NCI-H146 treated with DMSO at 0.1 percent for 48 hours (cell line): Measurements from ENCODE around the gene TPRX1.
A peak's percentile ranks its signal among the peaks of the same experiment; 100 is the strongest.
"Not testable (repeated sequence)": the region's sequence is repeated elsewhere in the genome, so short reads cannot be mapped to it uniquely, and the experiment has no call there.

Source experiments
- DNase-seq: peaks from one replicate; lab custom pipeline; 2025; ENCODE audit not compliant: unreplicated experiment; lab: John Stamatoyannopoulos, UW

Gene TPRX1

GRCh38 chr19:47802521-47803043 is 1.8 kb downstream of the TPRX1 start:
- no peak for DNase-seq

GRCh38 chr19:47801270-47801669 is 3.1 kb downstream of the TPRX1 start:
- no peak for DNase-seq

DNA sequence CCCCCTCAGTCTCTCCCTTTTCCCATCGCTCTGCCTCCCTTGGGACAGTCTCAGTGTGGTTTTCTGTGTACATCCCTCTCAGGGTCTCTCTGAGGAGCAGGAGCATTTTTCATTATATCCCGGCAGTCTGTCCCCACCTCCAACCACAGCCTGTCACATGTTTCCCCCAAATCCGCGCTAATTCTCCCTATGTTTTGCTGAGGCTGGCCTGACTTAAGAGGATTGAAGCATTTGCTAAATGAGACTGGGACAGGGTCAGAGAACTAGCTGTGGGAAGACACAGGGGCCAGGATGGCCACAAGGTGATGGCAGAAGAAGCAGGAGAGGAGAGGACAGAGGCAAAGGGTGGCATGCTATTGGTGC is 5.5 kb downstream of the TPRX1 start:
- no peak for DNase-seq

GRCh38 chr19:47797996-47798903 is 6.1 kb downstream of the TPRX1 start:
- no peak for DNase-seq

GRCh38 chr19:47796785-47797184 is 7.6 kb downstream of the TPRX1 start:
- DNase-seq = no peak

DNA sequence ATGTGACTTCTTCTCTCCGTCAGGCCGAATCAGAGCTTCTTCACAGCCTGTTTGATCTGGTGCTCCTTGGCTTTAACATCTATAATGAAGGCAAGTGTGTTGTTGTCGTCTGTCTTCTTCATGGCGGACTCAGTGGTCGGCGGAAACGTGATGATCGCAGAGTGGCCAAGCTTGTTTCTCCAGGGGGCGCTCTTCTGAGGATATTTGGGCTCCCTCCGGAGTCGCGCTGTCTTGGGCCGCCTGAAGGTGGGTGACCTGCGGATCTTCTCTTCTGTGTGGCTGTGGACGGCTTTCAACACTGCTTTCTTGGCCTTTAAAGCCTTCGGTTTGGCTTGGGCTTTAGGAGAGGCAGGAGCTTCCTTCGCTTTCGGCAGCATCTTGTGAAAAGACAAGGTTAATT is 9.8 kb downstream of the TPRX1 start:
- DNase-seq = no peak

DNA sequence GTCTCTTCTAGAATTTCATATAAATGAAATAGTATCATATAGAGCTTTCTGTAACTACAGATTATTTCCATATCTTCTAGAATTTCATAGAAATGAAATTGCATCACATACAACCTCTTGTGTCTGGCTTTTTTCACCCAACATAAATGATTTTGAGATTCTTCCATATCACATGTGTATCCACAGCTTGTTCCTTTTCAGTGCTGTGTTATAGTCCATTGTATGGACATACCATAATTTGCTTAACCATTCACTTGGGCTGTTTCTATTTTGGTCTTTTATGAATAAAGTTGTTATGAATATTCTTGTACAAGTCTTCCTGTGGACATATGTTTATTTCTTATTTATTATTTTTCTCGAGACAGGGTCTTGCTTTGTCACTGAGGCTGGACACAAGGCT is 11.7 kb downstream of the TPRX1 start:
- DNase-seq = no peak

DNA sequence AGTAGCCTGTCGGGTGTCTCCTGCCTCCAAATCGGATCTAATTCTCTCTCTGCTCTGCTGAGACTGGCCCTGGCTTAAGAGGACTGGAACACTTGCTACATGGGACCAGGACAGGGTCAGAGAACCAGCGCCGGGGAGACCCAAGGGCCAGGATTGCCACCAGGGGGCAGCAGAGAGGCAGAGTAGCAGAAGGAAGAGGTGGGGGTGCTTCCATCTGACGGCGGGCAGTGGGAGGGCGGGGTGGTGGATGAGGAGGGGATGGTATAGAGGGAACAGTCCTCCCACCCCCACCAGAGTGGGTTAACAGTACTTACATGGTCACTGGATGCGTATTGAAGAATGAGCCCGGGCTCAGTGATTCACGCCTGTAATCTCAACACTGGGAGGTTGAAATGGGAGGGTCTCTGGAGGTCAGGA is 13.9 kb downstream of the TPRX1 start:
- peak; percentile 56 for DNase-seq

GRCh38 chr19:47789811-47790210 is 14.5 kb downstream of the TPRX1 start:
- not testable (repeated sequence) for DNase-seq

DNA sequence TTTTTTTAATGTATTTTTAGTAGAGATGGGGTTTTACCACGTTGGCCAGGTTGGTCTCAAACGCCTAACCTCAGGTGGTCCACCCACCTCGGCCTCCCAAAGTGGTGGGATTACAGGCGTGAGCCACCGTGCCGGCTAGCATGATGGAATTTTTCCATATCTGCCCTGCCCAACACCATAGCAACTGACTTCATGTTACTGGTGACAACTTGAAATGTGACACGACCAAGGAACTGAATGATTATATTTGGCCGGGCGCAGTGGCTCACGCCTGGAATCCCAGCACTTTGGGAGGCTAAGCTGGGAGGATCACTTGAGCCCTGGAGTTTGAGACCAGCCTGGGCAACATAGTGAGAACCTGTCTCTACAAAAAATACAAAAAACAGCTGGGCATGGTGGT is 17.0 kb downstream of the TPRX1 start:
- not testable (repeated sequence) for DNase-seq

GRCh38 chr19:47786566-47786965 is 17.8 kb downstream of the TPRX1 start:
- DNase-seq = no peak

DNA sequence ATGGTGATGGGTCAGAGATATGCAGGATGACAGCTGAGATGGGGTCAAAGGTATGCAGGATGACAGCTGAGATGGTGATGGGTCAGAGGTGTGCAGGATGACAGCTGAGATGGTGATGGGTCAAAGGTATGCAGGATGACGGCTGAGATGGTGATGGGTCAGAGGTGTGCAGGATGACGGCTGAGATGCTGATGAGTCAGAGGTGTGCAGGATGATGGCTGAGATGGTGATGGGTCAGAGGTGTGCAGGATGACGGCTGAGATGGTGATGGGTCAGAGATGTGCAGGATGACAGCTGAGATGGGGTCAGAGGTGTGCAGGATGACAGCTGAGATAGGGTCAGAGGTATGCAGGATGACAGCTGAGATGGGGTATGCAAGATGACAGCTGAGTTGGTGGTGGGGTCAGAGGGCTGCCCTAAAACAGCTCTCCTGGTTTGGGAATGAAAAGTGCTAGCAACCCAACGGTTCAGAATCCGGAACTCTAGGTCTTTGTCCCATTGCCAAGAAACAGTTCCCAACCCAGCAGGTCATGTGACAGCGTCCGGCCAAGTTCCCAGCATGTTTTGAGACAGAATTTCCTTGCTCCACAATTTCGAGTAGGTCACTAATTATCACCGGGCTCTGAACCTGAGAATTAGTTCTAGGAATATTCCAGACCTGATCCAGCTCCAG is 22.6 kb downstream of the TPRX1 start:
- DNase-seq = no peak

GRCh38 chr19:47780215-47780551 is 24.2 kb downstream of the TPRX1 start:
- DNase-seq = no peak

GRCh38 chr19:47779524-47780214 is 24.7 kb downstream of the TPRX1 start:
- DNase-seq = no peak

DNA sequence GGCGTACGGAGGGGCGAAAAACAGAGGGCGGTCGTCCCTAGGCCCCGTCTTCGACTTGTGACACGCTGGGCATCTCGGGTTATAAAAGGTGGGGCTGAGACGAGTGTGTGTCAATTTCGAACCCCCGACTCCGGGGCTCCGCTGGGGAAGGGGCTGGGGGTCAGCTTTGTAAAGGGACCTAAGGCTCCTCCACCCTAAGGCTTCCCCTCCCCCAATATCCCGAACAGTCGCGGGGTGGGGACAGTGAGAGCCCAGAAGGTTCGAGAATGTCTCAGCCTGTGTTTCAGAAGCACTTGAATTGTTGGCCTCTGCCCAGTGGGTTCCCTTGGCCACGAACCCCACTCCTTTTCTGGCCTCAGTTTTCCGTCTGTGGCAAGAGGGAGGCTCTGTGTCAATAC is 25.4 kb downstream of the TPRX1 start:
- DNase-seq = no peak

GRCh38 chr19:47778049-47778953 is 26.1 kb downstream of the TPRX1 start, which contains the start of gene SELENOW:
Gene SELENOW, plus strand, starts transcription at chr19:47778703. Its CDS starts 83 bp downstream, at chr19:47778786.
- peak; percentile 90 for DNase-seq

GRCh38 chr19:47777245-47778048 is 26.9 kb downstream of the TPRX1 start:
- not testable (repeated sequence) for DNase-seq

- peak; percentile 95 for DNase-seq
Measured at GRCh38 chr19:47776568-47776967, 27.8 kb downstream of the TPRX1 start.

- DNase-seq = not testable (repeated sequence)
Measured at GRCh38 chr19:47771291-47771690, 33.1 kb downstream of the TPRX1 start.

DNA sequence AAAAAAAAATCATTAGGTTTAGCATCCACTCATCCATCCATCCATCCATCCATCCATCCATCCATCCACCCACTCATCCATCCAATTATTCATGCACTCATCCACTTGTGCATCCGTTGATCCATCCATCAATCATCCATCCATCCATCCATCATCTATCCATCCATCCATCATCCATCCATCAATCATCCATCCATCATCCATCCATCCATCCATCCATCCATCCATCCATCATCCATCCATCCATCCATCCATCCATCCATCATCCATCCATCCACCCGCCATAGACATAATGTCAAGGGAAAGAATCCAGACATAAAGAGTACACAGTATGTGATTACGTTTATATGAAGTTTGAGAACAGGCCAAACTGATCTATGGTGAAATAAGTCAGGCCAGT is 34.8 kb downstream of the TPRX1 start:
- no peak for DNase-seq
